Hematopoietic multipotent progenitor cell treated with erythropoietin and hydrocortisone succinate and interleukin-3 and kit ligand, for 15 days (in vitro differentiated cells): ENCODE results near the gene ZNF771.
"Not testable (repeated sequence)": the region's sequence is repeated elsewhere in the genome, so short reads cannot be mapped to it uniquely, and the experiment has no call there.

Experiments used
- DNase-seq: peaks from one replicate; pipeline ENCODE4 v3.0.0-alpha.2; 2015; ENCODE audit warnings: low spot score

ZNF771 gene

DNA sequence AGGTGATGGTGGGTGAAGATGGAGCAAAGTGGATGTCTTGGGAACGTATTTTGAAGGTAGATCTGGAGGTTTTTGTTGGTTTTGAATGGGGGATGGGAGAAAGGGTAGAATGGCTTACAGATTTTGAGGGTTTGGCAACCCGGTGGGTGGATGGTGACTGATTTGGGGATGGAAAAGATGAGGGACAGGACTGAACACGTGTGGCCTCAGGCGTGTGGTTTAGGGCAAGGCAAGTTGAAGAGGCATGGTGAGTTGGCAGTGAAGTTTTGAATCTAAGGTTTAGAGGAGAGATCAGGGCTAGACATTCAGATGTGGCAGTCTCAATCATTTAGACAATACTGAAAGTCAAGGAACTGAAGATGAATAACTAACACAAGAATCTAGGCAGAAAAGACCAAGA lies 27.4 kb downstream of the ZNF771 start:
- no peak for DNase-seq

DNA sequence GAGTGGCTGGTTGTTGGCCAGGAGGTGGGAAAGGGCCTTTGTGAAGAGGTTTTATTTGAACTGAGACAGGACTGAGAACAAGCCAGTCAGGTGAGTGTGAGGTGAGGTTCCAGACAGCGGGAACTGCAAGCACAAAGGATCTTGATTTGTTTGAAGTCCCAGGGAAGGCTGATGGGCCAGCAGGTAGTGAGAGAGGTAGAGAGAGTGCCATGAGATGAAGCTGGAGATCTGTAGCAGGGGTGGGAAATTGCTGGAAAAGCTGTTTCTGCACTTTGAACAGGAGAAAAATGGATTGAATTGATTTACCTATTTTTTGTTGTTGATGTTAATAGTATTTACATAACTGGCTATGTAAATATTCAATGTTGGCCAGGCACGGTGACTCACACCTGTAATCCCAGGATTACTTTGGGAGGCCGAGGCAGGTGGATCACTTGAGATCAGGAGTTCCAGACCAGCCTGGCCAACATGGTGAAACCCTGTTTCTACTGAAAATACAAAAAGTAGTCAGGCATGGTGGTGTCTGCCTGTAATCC lies 30.2 kb downstream of the ZNF771 start:
- DNase-seq: no peak

DNA sequence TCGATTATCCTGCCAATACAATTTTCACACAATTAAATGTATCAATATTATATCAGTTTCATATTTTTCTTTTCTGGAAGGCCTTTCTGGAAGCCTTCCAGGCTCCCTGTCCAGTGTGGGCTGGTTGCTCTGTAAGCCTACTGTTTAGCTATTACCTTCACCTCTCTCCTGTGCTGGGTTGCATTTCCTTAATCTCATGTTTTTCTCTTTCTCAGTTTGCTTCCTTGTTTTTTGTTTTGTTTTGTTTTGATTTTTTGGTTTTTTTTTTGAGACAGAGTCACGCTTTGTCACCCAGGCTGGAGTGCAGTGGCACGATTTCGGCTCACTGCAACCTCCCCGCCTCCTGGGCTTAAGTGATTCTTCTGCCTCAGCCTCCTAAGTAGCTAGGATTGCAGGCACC lies 31.4 kb downstream of the ZNF771 start:
- no peak for DNase-seq

DNA sequence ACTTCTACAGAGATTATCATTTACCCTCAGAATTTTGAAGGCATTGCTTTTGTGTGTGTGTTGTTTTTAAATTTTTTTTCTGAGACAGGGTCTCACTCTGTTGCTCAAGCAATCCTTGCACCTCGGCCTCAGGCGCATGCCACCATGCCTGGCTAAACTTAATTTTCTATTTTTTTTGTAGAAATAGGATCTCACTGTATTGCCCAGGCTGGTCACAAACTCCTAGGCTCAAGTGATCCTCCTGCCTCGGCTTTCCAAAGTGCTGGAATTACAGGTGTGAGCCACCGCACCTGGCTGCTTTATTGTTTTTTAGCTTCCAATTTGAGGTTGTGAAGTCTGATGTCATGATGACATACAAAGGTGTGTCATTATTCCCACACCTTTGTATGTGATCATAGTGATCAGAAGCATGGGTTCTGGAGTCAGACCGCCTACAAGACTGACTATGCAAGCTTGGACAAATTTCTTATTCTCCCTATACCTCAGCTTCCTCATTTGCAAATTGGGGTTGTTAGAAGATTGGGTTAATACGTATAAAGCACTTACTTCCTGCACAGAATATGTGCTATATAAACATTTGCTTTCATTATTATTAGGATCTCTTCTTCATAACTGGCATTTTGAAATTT lies 32.4 kb downstream of the ZNF771 start:
- no peak for DNase-seq

DNA sequence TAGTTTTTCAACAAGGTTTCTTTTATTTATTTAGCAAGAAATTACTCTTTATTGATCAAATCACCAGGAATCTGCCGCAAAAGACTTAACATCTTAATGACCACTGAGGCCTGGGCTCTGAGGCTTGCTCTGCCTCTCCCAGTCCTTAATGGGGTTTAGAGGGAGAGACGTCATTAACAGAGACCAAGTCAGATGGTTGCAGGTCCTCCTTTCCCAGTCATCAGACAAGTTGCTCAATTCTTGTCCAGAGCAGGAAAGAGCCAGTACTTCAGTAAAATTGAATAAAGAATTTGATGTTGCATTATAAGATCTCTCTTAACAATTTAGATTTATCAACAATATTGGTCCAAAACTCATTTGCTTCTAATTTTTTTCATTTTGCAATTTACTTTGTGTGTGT lies 36.2 kb downstream of the ZNF771 start:
- no peak for DNase-seq

DNA sequence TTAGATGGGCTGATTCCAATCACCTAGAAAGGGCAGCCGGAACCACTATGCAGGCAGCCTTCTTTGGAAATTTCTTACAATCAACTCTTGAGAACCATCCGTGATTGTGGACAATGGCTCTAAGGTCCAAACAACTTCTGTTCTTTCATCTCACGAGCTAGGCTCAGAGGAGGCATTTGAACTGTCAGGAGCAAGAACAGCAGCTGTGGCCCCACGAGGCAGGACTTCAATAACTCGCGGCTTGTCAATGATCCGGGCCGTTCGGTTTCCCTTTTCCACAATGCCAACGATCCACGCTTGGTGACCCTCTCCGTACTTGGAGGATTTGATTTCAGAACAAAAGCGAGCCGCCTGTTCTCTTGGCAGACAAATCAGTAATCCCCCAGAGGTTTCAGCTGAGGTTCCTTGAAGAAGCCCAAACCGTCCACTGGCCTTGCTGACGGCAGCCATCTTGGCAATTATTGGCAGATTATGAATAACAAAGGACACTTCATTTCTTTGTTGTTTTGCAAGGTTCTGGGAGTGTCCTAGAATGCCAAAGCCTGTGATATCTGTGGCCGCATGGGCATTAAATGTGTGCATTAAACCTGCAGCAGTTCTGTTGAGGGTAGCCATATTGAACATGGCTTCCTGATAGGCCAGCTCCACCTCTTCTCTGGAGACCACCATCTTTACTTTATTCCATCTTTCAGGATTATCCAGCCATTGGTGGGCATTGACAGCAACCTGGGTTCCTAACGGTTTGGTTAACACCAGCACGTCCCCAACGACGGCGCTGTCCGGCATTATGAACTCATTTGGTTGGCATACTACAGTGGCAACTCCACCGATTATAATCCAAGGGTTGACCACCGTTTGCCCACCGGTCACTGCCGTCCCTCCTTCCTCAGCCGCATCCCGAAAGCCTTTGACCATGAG lies 37.1 kb downstream of the ZNF771 start:
- no peak for DNase-seq

DNA sequence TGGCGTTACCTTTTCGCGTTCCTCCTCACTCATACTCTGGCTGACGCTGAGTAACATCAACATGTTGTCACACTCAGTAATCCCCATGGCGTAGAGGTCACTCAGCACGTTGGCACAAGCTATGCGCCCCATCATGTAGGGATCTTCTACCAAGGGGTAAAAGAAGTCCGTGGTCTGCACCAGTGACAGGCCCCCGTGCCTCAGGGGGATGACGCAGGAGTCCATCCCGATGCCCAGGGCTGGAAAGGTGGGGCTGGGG lies 37.7 kb downstream of the ZNF771 start:
- DNase-seq: no peak

DNA sequence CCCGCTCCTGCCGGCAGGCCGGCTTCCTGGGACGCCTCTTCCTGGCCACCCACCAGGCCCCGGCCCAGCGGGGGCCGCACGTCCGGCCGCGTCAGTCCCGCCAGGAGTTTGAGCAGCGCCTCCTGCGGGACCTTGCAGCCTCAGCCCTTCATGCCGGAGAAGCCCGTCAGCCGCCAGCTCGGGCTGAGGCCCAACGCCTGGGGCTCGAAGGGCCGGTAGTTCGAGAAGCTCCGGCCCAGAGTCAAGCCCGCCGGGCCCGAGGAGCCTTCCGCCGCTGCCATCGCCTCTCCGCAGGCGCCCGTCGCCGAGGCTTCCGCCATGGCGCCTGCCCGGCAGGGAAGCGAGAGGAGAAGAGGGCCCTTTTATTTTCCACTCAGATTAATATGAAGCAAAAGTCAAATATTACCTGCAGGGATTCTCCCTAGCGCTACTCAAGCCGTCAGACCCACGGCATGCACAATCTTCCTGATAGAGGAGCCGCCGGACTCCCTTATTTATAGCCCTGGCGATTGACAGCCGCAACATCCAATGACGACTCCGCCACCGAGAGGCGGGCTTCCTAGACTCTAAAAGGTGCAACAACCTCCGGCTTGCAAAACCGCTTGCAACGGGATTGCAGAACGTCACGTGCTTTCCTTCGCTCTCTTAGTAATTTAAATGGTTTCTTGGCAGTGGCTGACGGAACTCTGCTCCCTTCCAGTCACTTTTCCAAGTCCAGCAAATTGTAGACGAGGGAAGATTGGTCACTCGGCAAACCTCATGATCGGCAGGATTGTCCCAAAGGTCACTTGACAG lies 38.2 kb downstream of the ZNF771 start, which contains the start of gene SEPHS2:
Gene SEPHS2, minus strand, starts transcription at position 467 of the 795 bp plus-strand sequence. Its CDS starts 147 bp downstream, at position 320.
- peak; percentile 96 for DNase-seq

DNA sequence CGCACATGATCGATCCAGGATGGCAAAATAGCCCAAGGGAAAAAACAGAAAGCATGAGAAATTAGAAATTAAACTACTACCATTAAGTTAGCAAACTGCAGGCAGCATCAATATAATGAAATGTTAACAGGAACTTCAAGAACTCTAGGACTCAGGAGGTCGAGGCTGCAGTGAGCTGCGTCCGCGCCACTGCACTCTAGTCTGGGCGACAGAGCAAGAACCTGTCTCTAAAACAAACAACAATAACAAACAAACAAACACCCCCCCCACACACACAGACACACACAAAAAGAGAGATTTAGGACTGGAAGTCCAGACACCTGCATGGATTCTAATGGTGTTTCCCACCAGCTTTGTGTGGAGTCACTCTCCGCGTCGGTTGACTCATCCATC lies 38.8 kb downstream of the ZNF771 start:
- DNase-seq: no peak

DNA sequence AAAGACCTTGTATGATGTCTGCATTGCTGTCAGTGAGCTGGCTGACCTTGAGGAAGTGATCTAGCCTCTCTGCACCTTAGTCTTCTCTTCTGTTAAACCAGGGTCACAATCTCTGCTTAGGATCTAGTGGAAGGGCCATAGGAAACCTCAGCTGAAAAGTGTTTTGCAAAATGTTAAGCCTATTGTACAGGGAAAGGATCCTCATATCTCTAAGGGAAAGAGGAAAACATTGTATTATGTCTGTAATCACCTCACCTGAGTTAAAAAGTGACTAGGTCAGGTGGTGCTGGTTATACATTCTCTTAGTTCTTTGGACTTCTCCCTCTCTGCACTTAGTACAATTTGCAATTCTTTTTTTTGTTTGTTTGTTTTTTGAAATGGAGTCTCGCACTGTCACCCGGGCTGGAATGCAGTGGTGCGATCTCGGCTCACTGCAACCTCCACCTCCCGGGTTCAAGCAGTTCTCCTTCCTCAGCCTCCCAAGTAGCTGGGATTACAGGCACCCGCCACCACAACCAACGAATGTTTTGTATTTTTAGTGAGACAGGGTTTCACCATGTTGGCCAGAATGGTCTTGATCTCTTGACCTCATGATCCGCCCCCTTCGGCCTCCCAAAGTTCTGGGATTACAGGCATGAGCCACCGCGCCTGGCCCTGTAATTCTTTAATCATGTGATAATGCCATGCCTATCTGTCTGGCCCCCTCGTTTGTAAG lies 40.3 kb downstream of the ZNF771 start:
- DNase-seq: no peak

DNA sequence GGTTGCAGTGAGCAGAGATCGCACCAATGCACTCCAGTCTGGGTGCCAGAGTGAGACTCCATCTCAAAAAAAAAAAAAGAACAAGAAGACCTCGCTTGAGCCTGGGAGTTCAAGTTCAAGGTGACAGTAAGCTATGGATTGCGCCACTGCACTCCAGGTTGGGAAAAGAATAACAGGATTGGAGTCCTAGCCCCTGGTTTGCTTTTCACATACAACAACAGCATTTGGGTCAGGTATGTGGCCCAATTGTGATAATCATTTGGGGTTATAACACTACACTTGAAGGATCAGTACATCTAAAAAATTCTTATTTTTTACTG lies 41.7 kb downstream of the ZNF771 start:
- DNase-seq: no peak

DNA sequence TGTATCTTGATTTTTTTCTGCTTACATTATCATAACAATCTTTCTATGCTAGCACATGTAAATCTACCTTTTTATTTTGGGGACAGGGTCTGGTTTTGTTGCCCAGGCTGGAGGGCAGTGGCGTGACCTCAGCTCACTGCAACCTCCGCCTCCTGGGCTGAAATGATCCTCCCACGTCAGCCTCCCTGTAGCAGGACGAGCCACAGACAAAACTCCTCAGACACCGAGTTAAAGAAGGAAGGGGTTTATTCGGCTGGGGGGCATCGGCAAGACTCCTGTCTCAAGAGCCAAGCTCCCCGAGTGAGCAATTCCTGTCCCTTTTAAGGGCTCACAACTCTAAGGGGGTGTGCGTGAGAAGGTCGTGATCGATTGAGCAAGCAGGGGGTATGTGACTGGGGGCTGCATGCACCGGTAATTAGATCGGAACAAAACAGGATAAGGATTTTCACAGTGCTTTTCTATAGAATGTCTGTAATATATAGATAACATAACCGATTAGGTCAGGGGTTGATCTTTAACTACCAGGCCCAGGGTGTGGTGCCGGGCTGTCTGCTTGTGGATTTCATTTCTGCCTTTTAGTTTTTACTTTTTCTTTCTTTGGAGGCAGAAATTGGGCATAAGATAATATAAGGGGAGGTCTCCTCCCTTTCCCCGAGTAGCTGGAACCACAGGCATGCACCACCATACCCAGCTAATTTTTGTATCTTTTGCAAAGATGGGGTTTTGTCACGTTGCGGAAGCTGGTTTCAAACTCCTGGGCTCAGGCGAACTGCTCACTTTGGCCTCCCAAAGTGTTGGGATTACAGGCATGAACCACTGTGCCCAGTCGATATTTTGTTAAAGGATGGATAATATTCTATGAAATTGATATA lies 45.5 kb downstream of the ZNF771 start:
- not testable (repeated sequence) for DNase-seq

DNA sequence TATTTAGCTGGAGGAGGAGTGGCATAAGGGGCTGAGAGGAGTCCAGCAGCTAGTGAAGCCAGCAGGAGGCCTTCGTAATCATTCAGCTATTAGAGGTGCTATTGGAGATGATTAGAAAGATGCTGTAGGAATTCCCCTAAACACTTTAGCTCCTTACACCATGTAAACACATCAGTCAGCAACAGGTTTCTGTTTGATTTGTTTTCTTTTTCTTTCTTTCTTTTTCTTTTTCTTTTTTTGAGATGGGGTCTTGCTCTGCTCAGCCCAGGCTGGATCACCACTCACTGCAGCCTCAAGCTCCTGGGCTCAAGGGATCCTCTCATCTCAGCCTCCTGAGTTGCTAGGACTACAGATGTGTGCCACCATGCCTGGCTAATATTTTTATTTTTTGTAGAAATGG lies 48.9 kb downstream of the ZNF771 start:
- DNase-seq: no peak

DNA sequence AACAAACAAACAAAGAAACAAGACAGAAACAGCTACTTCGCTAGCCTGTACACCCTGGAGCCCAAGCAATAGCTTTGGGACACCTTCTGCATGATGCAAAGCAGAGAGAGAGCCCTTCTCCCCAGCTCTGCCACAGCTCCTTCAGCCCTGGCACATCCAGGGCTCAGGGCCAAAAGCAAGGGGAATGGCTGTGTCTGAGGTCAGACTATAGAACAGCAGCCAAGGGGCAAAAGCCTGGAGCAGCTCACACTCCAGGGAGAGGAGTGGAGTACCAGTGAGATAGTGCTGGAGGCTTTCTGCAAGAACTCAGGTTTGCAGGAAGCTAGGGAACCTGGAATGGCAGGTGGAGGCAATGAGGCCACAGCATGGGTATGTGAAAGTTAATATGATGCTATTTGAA lies 49.9 kb downstream of the ZNF771 start:
- DNase-seq: no peak

DNA sequence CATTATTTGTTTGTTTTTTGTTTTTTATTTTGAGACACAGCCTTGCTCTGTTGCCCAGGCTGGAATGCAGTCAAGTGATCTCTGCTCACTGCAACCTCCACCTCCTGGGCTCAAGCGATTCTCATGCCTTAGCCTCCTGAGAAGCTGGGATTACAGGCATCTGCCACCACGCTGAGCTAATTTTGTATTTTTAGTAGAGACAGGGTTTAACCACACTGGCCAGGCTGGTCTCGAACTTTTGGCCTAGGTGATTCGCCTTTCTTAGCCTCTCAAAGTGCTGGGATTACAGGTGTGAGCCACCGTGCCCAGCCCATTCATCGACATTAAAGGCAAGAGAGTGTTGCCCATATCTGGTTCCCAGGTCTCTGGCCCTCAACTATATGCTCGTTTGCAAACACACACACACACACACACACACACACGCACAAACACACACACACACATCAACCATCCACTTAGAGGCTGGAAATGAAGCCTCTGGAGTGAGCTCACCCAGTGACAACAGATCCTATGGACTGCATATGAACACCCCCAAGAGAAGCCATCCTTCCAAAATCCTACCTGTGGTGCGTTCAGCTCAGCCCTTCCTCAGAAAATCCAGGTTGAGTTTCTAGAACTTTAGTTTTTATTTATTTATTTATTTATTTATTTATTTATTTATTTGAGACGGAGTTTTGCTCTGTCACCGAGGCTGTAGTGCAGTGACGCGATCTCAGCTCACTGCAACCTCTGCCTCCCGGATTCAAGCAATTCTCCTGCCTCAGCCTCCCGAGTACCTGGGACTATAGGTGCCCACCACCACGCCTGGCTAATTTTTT lies 50.5 kb downstream of the ZNF771 start:
- DNase-seq: no peak

DNA sequence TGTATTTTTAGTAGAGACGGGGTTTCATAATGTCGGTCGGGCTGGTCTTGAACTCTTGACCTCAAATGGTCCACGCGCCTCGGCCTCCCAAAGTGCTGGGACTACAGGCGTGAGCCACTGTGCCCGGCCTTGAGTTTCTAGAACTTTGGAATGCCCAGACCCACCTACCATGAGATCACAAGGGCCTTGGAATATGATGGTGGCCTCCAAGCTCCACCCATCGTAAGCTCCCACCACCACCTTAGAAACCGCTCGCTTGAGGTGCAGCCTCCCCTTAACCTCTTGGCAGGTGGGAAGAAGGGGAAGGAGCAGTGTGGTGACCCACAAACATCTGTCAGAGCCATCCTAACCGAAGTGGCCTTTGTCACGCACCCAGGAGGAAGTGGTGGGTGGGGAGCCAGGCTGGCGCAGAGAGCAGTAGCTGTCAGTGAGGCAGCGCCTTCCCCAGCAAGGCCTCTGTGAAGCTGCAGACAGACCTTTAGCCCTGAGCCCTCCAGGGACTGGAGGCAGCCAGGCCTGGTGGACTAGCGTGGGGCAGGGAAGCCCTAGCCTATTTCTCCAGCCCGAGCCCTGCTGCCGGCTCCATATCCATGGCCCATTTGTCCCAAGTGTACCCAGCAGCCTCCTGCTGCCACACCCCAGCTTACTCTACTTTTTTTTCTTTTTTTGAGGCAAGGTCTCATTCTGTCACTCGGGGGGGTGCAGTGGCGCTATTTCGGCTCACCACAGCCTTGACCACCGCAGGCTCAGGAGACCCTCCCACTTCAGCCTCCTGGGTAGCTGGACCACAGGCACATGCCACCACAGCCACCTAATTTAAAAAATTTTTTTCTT lies 51.4 kb downstream of the ZNF771 start:
- no peak for DNase-seq

DNA sequence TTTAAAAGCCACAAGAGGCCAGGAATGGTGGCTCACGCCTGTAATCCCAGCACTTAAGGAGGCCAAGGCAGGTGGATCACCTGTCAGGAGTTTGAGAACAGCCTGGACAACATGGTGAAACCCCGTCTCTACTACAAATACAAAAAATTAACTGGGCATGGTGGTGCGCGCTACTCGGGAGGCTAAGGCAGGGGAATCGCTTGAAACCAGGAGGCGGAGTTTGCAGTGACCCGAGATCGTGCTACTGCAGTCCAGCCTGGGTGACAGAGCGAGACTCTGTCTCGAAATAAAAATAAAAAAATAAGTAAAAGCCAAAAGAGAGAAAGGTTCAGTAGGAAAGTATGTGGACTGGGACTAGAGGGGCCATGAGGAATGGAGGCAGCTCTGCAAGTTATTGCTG lies 52.0 kb downstream of the ZNF771 start:
- DNase-seq: no peak

DNA sequence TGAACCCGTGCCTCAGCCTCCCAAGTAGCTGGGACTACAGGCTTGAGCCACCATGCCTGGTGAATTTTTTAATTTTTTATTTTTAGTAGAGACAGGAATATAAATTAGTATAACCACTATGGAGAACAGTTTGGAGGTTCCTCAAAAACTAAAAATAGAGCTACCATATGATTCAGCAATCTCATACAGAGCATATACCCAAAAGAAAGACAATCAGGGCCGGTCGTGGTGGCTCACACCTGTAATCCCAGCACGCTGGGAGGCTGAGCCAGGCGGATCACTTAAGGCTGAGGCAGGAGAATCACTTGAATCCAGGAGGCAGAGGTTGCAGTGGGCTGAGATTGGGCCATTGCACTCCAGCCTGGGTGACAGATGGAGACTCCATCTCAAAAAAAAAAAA lies 54.0 kb downstream of the ZNF771 start:
- DNase-seq: not testable (repeated sequence)

DNA sequence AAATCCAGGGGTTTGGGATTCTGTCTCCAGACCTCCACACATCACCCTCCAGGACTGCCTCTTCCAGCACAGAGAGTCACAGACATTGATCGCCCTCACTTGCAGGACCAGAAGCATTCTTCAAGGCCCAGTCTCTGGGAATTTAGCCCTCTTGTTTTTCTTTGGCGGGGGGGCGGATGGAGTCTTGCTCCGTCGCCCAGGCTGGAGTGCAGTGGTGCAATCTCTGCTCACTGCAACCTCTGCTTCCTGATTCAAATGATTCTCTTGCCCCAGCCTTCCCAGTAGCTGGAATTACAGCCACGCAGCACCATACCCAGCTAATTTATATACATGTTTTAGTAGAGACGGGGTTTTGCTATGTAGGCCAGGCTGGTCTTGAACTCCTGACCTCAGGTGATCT lies 56.7 kb downstream of the ZNF771 start:
- DNase-seq: no peak
